Measurements from ENCODE around the gene GSTK1. TPM values are rescaled to one million over a fixed set of nuclear protein-coding genes. Genes with fewer than 3 reads are reported as not detected.
"Not testable (repeated sequence)": the region's sequence is repeated elsewhere in the genome, so short reads cannot be mapped to it uniquely, and the experiment has no call there.

The GSTK1 gene
- 80.2 TPM for total RNA-seq
- polyA plus RNA-seq (ENCODE audit: insufficient read depth in 1 of 8, insufficient read length in 8 of 8, low replicate concordance in 1 of 8): 10 to 100 TPM; 77.2 to 98.4 (median 84.7) TPM
- long read RNA-seq, donor 1, transcript GSTK1-201 (8 exons, 1,044 nt): major isoform, 14 of 36 reads
- long read RNA-seq, donor 1, partial matches to known transcripts: 22 of 36 reads
- long read RNA-seq, donor 1, other reads (novel, unspliced or antisense): 0 of 36 reads
- long read RNA-seq, donor 2, partial matches to known transcripts: 6 of 8 reads
- long read RNA-seq, donor 2, other reads (novel, unspliced or antisense): 0 of 8 reads
- long read RNA-seq, donor 3, transcript GSTK1-201 (8 exons, 1,044 nt): major isoform, 37 of 43 reads
- long read RNA-seq, donor 3, partial matches to known transcripts: 0 of 43 reads
- long read RNA-seq, donor 3, other reads (novel, unspliced or antisense): 0 of 43 reads
- long read RNA-seq, donor 4, transcript GSTK1-201 (8 exons, 1,044 nt): major isoform, 17 of 30 reads
- long read RNA-seq, donor 4, partial matches to known transcripts: 13 of 30 reads
- long read RNA-seq, donor 4, other reads (novel, unspliced or antisense): 0 of 30 reads
- long read RNA-seq, donor 5, transcript GSTK1-201 (8 exons, 1,044 nt): major isoform, 44 of 51 reads
- long read RNA-seq, donor 5, partial matches to known transcripts: 0 of 51 reads
- long read RNA-seq, donor 5, other reads (novel, unspliced or antisense): 6 of 51 reads
- long read RNA-seq, donor 6, transcript GSTK1-201 (8 exons, 1,044 nt): major isoform, 41 of 51 reads
- long read RNA-seq, donor 6, partial matches to known transcripts: 0 of 51 reads
- long read RNA-seq, donor 6, other reads (novel, unspliced or antisense): 6 of 51 reads
- long read RNA-seq, donor 7, transcript GSTK1-201 (8 exons, 1,044 nt): major isoform, 30 of 72 reads
- long read RNA-seq, donor 7, partial matches to known transcripts: 40 of 72 reads
- long read RNA-seq, donor 7, other reads (novel, unspliced or antisense): 0 of 72 reads
- long read RNA-seq, donor 8, transcript GSTK1-201 (8 exons, 1,044 nt): major isoform, 23 of 43 reads
- long read RNA-seq, donor 8, partial matches to known transcripts: 19 of 43 reads
- long read RNA-seq, donor 8, other reads (novel, unspliced or antisense): 0 of 43 reads
- long read RNA-seq, donor 9, transcript GSTK1-201 (8 exons, 1,044 nt): major isoform, 20 of 65 reads
- long read RNA-seq, donor 9, partial matches to known transcripts: 41 of 65 reads
- long read RNA-seq, donor 9, other reads (novel, unspliced or antisense): 0 of 65 reads
- long read RNA-seq, donor 10, transcript GSTK1-201 (8 exons, 1,044 nt): major isoform, 28 of 66 reads
- long read RNA-seq, donor 10, partial matches to known transcripts: 34 of 66 reads
- long read RNA-seq, donor 10, other reads (novel, unspliced or antisense): 0 of 66 reads
- long read RNA-seq, donor 11, transcript GSTK1-201 (8 exons, 1,044 nt): major isoform, 25 of 59 reads
- long read RNA-seq, donor 11, transcript GSTK1-207 (7 exons, 1,185 nt): minor isoform, 5 of 59 reads
- long read RNA-seq, donor 11, partial matches to known transcripts: 28 of 59 reads
- long read RNA-seq, donor 11, other reads (novel, unspliced or antisense): 0 of 59 reads

- H3K4me1 ChIP-seq (ENCODE audit: control insufficient read depth, insufficient read depth, low read length): peaks cover 19% of the 10 kb centered on the region
- peak within 1 kb of the TSS; percentile 84 for H3K27ac ChIP-seq (ENCODE audit: low read length)
- DNase-seq: peak; percentile 90
- H3K9me3 ChIP-seq (replicated peaks; ENCODE audit: control insufficient read depth, low read depth, low read length): no peaks in the 10 kb centered on the region
- WGBS (ENCODE audit: insufficient coverage): 1% methylated on average over 35 of the region's 48 CpGs
- peak within 1 kb of the TSS; percentile 69 for H3K4me3 ChIP-seq (ENCODE audit: low read length)
- H3K27me3 ChIP-seq (ENCODE audit: control insufficient read depth, insufficient read depth, low read length): no peaks in the 10 kb centered on the region
- H3K36me3 ChIP-seq (ENCODE audit: control insufficient read depth, insufficient read depth, low read length): peaks cover 27% of the 10 kb centered on the region
These were observed at the start of gene GSTK1 for GRCh38 chr7:143263266-143264195. Gene GSTK1, plus strand, starts transcription at chr7:143263441. Its CDS starts 73 bp downstream, at chr7:143263514.

GRCh38 chr7:143213478-143213877, 49.8 kb upstream of the GSTK1 start:
- H3K36me3 ChIP-seq (ENCODE audit: control insufficient read depth, insufficient read depth, low read length); H3K4me3 ChIP-seq (ENCODE audit: low read length); H3K27ac ChIP-seq (ENCODE audit: low read length); DNase-seq; H3K4me1 ChIP-seq (ENCODE audit: control insufficient read depth, insufficient read depth, low read length); H3K27me3 ChIP-seq (ENCODE audit: control insufficient read depth, insufficient read depth, low read length); H3K9me3 ChIP-seq (replicated peaks; ENCODE audit: control insufficient read depth, low read depth, low read length): not testable (repeated sequence)
- no CpG with 5 or more reads among the region's 4 CpGs for WGBS (ENCODE audit: insufficient coverage)

- H3K4me1 ChIP-seq (ENCODE audit: control insufficient read depth, insufficient read depth, low read length): no peaks in the 10 kb centered on the region
- no peaks in the 10 kb centered on the region for H3K36me3 ChIP-seq (ENCODE audit: control insufficient read depth, insufficient read depth, low read length)
- WGBS (ENCODE audit: insufficient coverage): 0% methylated on average over 1 of the region's 8 CpGs
- H3K27ac ChIP-seq (ENCODE audit: low read length): no peak overlapping the region
- DNase-seq: peak; percentile 88
- no peak overlapping the region for H3K4me3 ChIP-seq (ENCODE audit: low read length)
- no peaks in the 10 kb centered on the region for H3K9me3 ChIP-seq (replicated peaks; ENCODE audit: control insufficient read depth, low read depth, low read length)
- H3K27me3 ChIP-seq (ENCODE audit: control insufficient read depth, insufficient read depth, low read length): no peaks in the 10 kb centered on the region
These were observed 48.2 kb upstream of the GSTK1 start for GRCh38 chr7:143214789-143215679.

DNA sequence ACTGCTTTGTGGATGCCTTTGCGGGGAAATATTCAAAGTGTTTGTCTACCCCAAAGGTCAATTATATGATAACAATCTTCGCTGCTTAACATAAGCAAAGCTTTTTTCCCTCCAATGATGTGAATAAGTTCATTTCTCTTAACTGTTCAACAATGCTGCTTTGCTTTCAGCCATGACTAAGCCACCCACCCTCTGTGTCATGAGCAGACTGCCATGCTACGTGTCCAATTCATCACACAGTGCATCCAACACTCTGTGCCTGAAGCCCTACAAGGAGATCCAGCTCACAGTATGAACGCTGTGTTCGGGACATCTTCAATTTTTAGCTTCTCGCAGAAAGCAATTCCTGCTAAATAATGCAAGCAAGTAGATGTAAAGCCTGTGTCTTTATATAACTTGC, 47.1 kb upstream of the GSTK1 start:
- Histone ChIP-seq H3K9me3 (replicated peaks; ENCODE audit: control insufficient read depth, low read depth, low read length) (no peaks in the 10 kb centered on the region), H3K27ac (ENCODE audit: low read length) (no peak overlapping the region), H3K4me1 (ENCODE audit: control insufficient read depth, insufficient read depth, low read length) (no peaks in the 10 kb centered on the region), H3K36me3 (ENCODE audit: control insufficient read depth, insufficient read depth, low read length) (no peaks in the 10 kb centered on the region), H3K27me3 (ENCODE audit: control insufficient read depth, insufficient read depth, low read length) (no peaks in the 10 kb centered on the region), H3K4me3 (ENCODE audit: low read length) (no peak overlapping the region)
- DNase-seq: no peak
- WGBS (ENCODE audit: insufficient coverage): 82% methylated on average over 1 of the region's 6 CpGs

DNA sequence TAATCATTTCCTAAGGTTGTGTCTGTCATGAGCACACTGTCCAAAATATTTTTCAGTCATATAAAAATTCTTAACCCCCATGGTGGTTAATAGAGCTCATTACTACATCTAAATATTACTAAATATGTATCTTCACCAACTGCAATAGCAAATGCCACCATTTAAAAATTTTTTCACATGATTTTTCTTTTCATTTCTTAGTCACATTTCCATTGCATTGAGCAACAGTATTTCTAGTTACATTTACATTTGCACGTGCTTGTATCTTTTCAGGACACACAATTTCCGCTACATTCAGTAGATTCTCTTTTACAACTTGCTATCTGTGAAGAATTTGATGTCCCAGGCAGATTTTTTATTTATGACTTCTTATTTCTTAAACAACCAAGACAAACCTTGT, 46.6 kb upstream of the GSTK1 start:
- Histone ChIP-seq H3K9me3 (replicated peaks; ENCODE audit: control insufficient read depth, low read depth, low read length) (no peaks in the 10 kb centered on the region), H3K27ac (ENCODE audit: low read length) (no peak overlapping the region), H3K4me3 (ENCODE audit: low read length) (no peak overlapping the region), H3K4me1 (ENCODE audit: control insufficient read depth, insufficient read depth, low read length) (no peaks in the 10 kb centered on the region), H3K36me3 (ENCODE audit: control insufficient read depth, insufficient read depth, low read length) (no peaks in the 10 kb centered on the region), H3K27me3 (ENCODE audit: control insufficient read depth, insufficient read depth, low read length) (no peaks in the 10 kb centered on the region)
- WGBS (ENCODE audit: insufficient coverage): no CpG with 5 or more reads among the region's 2 CpGs
- DNase-seq: no peak

DNA sequence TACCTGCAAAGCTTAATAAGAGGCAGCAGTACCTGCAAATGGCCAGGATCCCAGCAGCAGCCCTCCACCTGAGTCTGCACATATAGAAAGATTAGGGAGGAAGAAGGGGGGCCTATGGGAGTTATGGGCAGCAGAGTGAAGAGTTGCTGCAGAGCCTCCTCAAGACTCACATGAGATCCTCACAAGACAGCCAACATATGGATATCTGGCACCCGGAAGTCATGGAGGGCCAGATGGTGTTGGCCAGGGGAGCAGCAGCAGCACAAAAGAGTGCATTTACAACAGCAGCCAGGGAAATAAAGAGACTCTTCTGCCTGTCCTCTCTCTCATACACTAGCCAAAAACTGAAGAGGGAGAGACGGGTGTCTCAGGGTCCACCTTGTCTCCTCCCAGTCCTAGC, 45.4 kb upstream of the GSTK1 start:
- Histone ChIP-seq H3K4me1 (ENCODE audit: control insufficient read depth, insufficient read depth, low read length) (no peaks in the 10 kb centered on the region), H3K27ac (ENCODE audit: low read length) (no peak overlapping the region), H3K27me3 (ENCODE audit: control insufficient read depth, insufficient read depth, low read length) (no peaks in the 10 kb centered on the region), H3K9me3 (replicated peaks; ENCODE audit: control insufficient read depth, low read depth, low read length) (no peaks in the 10 kb centered on the region), H3K4me3 (ENCODE audit: low read length) (no peak overlapping the region), H3K36me3 (ENCODE audit: control insufficient read depth, insufficient read depth, low read length) (no peaks in the 10 kb centered on the region)
- no peak for DNase-seq
- WGBS (ENCODE audit: insufficient coverage): 50% methylated on average over 1 of the region's 2 CpGs

DNA sequence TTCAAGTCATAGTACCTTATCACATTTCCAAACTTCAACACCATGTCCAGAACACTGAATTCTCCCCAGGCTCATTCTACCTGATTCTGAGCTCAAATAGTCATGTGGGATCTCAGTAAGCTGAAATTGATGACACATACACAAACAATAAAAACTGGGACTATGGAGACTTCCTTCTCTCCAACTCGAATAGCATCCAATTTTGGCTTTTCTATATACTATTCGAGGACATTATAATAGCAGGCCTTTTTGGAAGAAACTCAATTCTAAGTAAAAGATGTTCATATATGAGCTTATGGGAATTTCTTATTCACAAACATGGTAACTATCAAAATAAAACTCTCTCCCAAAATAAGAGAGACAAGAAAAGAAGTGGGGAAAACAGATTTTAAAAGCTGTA, 42.0 kb upstream of the GSTK1 start:
- no CpG with 5 or more reads among the region's 2 CpGs for WGBS (ENCODE audit: insufficient coverage)
- peak; percentile 82 for DNase-seq
- no peaks in the 10 kb centered on the region for H3K36me3 ChIP-seq (ENCODE audit: control insufficient read depth, insufficient read depth, low read length)
- no peaks in the 10 kb centered on the region for H3K9me3 ChIP-seq (replicated peaks; ENCODE audit: control insufficient read depth, low read depth, low read length)
- H3K4me1 ChIP-seq (ENCODE audit: control insufficient read depth, insufficient read depth, low read length): no peaks in the 10 kb centered on the region
- H3K27me3 ChIP-seq (ENCODE audit: control insufficient read depth, insufficient read depth, low read length): no peaks in the 10 kb centered on the region
- H3K27ac ChIP-seq (ENCODE audit: low read length): no peak overlapping the region
- no peak overlapping the region for H3K4me3 ChIP-seq (ENCODE audit: low read length)

- Histone ChIP-seq H3K9me3 (replicated peaks; ENCODE audit: control insufficient read depth, low read depth, low read length) (no peaks in the 10 kb centered on the region), H3K27ac (ENCODE audit: low read length) (no peak within 1 kb of the TSS), H3K27me3 (ENCODE audit: control insufficient read depth, insufficient read depth, low read length) (no peaks in the 10 kb centered on the region), H3K4me1 (ENCODE audit: control insufficient read depth, insufficient read depth, low read length) (no peaks in the 10 kb centered on the region), H3K36me3 (ENCODE audit: control insufficient read depth, insufficient read depth, low read length) (no peaks in the 10 kb centered on the region), H3K4me3 (ENCODE audit: low read length) (no peak within 1 kb of the TSS)
- no peak for DNase-seq
- 85% methylated on average over 3 of the region's 3 CpGs for WGBS (ENCODE audit: insufficient coverage)
These were observed 41.5 kb upstream of the GSTK1 start, which contains the start of gene TAS2R40 for GRCh38 chr7:143221737-143222136. Gene TAS2R40, plus strand, starts transcription at chr7:143222037. Its CDS starts 42 bp downstream, at chr7:143222079.

All from muscle of leg (tissue), 16 donors.